ENCODE results near the gene TTLL12. TPM values are rescaled to one million over a fixed set of nuclear protein-coding genes. Genes with fewer than 3 reads are reported as not detected.

Gene TTLL12
- polyA plus RNA-seq, 12 donors: 11.7 to 24.6 (median 14.1) TPM; not detected in 1

DNA sequence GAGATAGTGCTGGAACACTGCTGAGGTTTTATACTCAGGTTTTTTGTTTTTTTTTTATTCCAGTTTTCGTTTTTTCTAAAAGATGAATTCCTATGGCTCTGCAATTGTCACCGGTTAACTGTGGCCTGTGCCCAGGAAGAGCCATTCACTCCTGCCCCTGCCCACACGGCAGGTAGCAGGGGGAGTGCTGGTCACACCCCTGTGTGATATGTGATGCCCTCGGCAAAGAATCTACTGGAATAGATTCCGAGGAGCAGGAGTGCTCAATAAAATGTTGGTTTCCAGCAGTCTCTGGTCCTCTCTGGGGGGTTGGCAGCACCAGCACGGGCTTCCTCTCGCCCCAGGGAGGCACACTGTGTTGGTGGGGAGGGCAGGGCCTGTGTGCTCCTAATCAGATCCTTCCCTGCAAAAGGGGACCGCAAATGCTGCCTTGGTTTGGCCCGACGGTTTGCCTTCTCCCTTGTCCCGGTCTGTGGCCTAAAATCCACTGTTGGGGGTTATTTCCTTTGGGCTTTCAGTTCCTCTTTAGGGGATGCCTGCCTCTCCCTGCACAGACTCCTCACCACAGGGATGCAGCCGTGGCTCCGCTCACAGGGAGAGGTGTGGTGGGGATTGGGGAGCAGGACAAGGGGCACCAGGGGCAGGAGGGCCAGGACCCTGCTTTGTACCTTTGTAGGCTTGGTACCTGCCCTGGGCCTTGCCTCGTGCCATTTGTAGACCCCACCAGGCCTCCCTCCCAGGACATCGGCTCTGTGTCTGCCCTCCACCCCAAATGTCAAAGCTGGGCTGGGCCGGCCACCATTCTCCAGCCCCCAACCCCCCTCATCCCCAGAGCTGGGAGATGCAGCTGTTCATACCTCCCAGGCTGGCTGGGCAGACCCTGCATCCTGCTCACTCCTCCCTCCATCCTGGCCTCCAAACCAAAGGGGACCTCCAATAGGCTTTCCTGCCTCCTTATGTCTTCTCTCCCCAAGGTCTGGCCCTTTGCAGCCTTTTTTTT lies 57.2 kb downstream of the TTLL12 start:
- DNase-seq: no peak

DNA sequence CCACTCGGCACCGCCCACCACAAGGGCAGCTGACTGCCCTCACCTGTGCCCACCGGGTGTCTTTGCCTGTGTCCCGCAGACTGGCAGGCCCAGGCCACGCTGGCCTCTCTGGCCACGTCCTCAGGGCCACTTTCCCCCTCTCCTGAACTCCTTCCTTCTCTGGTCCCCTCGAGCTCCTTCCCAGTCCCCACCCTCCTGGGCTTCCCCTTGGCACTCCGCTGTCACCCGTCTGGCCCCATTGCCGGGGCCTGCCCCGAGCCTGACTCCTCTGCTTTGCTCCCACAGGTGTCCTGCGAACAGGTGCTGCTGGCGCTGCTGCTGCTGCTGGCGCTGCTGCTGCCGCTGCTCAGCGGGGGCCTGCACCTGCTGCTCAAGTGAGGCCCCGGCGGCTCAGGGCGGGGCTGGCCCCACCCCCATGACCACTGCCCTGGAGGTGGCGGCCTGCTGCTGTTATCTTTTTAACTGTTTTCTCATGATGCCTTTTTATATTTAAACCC lies 58.0 kb downstream of the TTLL12 start:
- DNase-seq: no peak

DNA sequence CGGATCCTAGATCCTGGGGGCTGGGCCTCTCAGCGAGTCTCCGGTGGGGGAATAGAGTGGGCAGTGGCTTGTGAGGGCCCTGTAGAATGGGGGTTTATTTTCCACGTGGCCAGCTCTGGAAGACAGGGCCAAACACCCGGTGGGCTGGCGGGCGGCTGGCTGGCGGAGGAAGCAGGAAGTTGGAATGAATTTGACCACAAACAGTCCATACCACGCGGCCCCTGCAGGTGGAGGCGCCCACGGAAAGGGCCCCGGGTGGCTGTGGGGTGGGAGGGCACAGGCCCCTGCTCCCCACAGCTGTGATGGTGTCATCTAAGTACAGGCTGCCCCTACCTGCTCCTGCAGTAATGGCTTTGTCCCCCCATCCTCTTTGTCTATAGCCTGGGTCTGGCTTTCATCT lies 58.8 kb downstream of the TTLL12 start:
- no peak for DNase-seq

DNA sequence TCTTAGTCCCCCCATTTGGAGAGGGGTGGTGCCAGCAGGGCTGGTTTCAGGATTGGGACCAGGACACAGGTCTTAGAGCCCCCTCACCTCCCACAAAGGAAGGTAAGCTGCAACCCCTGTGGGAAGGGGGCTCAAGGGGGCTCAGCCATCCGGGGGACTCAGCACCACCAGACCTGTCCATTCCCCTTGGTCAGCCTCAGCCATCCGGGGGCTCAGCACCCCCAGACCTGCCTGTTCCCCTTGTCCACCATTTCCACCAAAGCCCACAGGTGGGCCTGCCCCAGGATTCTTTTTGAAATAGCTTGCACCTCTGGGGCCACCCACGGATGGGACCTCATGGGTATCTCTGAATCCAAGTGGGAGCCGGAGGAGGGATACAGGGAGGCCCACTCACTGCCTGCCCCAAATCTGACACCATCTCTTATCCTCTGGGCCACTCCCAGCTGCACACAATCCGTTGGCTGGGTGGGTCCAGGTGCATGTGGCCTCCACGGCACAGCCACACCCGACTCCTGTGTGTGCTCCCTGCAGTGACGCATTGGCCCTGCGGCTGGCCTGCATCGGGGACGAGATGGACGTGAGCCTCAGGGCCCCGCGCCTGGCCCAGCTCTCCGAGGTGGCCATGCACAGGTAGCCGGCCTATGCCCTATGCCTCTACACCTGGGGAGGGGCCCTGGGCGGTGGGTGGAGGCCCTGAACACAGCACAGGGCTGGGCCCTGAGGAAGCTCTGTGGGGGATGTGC lies 59.6 kb downstream of the TTLL12 start:
- DNase-seq: no peak

DNA sequence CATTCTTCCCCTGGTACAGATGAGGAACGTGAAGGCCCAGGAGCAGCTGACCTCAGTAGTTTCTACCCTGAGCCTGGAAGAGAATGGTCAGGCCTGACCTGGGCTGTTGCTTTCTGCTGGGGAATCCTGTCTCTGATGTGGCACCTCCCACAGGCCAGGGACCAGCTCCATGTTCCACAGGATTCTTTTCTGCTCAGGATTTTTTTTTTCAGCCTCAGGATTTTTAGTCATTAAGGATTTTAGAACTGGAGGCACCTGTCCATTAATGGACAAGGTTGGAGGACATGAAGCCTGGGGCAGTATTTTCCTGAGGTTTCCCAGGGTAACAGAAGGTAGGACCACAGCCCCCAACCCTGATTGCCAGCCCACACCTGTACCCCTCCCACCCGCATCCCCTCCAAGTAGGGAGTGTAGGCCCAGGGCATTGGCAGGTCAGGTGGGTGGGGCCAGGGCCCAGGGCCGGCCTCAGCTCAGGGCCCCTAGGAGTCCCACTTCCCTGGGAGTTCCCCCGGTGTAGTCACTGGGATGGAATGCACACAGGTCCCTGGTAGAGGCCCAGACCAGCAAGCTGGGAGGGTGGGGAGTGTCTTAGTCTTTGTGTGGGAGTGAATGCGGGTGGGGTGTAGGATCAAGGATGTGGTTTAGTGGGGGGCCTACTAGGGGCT lies 60.3 kb downstream of the TTLL12 start:
- DNase-seq: no peak

DNA sequence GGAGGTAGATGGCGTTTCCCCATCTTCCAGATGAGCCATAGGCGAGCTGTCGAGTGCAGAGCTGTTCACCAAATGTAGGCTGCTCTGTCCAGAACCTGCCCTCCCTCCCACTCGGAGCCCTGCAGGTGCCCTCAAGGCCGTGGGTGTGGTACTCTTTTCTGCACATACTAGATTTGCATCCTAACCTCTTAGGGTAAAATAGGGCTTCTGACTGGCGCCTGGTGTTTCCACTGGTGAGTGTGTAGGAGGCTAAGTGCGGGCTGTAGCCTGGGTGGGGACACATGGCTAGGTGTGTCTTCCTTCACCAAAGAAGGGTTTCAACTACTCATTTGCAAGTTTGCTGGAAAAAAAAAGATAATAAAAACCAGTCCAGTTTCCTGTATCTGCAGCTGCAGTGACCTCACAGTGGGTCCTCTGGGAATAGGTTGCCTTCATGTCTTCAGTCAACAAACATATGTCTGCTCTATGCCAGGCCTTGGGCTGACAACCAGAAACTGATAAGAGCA lies 67.9 kb downstream of the TTLL12 start:
- DNase-seq: no peak

DNA sequence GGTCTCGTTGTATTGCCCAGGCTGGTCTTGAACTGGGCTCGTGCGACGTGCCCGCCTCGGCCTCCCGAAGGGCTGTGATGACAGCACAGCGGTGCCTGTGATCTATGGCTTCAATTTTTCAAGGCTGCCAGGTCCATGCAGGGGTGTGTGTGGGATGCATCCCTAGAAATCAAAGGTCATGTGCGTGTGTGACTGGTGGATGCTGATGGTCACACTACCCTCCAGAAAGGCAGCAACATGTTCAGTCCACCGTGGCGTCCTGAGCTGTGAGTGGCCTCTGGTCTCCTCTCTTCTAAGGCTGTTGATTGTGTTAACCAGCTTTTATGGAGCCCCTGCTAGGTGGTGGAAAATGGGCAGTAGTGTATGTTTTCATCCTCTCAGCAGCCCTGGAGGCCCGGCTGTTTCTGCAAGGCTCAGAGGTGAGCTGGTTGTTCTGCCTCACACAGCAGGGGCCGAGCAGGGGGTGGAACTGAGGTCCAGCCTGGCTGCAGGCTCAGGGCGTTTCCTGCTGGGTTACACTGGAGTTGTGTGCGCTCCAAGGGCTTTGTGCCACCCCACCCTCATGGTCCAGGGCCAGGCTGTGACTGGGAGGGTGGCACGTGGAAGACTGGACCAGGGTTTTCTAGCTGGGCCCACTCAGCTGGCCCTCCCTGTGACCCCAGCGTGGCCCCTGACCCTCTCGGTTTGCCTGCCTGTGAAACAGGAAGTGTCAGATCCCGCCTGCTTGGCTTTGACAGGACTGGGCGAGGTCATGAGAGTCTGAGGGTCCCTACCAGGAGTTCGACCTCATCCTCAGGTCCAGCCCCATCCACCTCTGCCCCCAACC lies 68.7 kb downstream of the TTLL12 start:
- no peak for DNase-seq

DNA sequence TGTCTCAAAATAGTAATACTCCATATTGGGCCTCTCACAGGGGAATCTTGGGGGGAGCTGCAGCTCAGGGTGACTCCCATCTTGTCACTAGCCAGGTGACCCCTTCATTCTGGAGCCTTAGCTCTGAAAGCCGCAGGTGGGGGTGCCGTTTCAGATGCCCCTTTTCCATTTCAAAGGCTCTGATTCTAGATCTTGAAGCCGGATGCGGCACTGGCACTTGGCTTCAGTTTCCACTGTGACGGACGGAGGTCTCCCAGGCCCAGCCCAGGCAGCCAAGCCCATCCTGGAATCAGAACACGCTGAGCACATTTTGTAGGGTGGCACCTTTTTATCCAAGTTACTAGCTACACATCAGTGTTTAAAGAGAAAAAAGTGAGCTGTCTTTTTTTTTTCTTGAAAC lies 70.0 kb downstream of the TTLL12 start:
- DNase-seq: no peak

Other genes starting within 250 kb of the TTLL12 start
- gene PACSIN2, start 172.0 kb downstream of the TTLL12 start, polyA plus RNA-seq (ENCODE audit: insufficient read length in 12 of 12): 10 to 100 TPM in 11 of 12 donors, not detected in 1; 22.7 to 44.7 (median 29.0) TPM
- 10 to 100 TPM in 4 of 12 donors, 1 to 10 TPM in 6, not detected in 2; 8.4 to 16.1 (median 9.9) TPM for gene TTLL1, start 97.7 kb downstream of the TTLL12 start, polyA plus RNA-seq (ENCODE audit: insufficient read length in 12 of 12)
- 1 to 10 TPM in 1 of 12 donors, under 1 TPM in 2, not detected in 9; 0.16 to 1.4 (median 0.81) TPM for gene BIK, start 76.4 kb downstream of the TTLL12 start, polyA plus RNA-seq (ENCODE audit: insufficient read length in 12 of 12)
- gene MCAT, start 43.7 kb downstream of the TTLL12 start, polyA plus RNA-seq (ENCODE audit: insufficient read length in 12 of 12): 10 to 100 TPM in 3 of 12 donors, 1 to 10 TPM in 8, not detected in 1; 8.1 to 17.7 (median 9.6) TPM
- 100 to 1,000 TPM in 1 of 12 donors, 10 to 100 TPM in 10, not detected in 1; 40.3 to 105 (median 45.3) TPM for gene TSPO, start 35.6 kb downstream of the TTLL12 start, polyA plus RNA-seq (ENCODE audit: insufficient read length in 12 of 12)
- 1 to 10 TPM in 1 of 12 donors, under 1 TPM in 9, not detected in 2; 0.21 to 5.5 (median 0.53) TPM for gene SCUBE1, start 156.2 kb upstream of the TTLL12 start, polyA plus RNA-seq (ENCODE audit: insufficient read length in 12 of 12)
- gene MPPED1, start 224.9 kb upstream of the TTLL12 start, polyA plus RNA-seq (ENCODE audit: insufficient read length in 12 of 12): 10 to 100 TPM in 1 of 12 donors, 1 to 10 TPM in 2, under 1 TPM in 7, not detected in 2; 0.31 to 25.8 (median 0.70) TPM